ENCODE measurements around the gene MLXIPL. TPM values are rescaled to one million over a fixed set of nuclear protein-coding genes. Genes with fewer than 3 reads are reported as not detected.
A peak's percentile ranks its signal among the peaks of the same experiment; 100 is the strongest.
"Not testable (repeated sequence)": the region's sequence is repeated elsewhere in the genome, so short reads cannot be mapped to it uniquely, and the experiment has no call there.

The MLXIPL gene
- total RNA-seq, 2 experiments from 2014 or later: not detected

- no peak for DNase-seq
- Mint-ChIP-seq H3K27me3 (peaks cover 14% of the 10 kb centered on the region), H3K36me3 (no peaks in the 10 kb centered on the region), H3K4me3 (no peak overlapping the region), H3K27ac (no peak overlapping the region), H3K4me1 (no peaks in the 10 kb centered on the region), H3K9me3 (no peaks in the 10 kb centered on the region)
- no peak for ATAC-seq (ENCODE audit: low read depth)
- POLR2A ChIA-PET: interaction anchor here (0.7 kb wide), 1 partner anchor 19 kb away, joined by 3 read pairs; no protein-coding TSS in a partner anchor
Measured at GRCh38 chr7:73596191-73597065, 27.9 kb downstream of the MLXIPL start.

- Mint-ChIP-seq H3K27ac (no peak overlapping the region), H3K27me3 (peaks cover 14% of the 10 kb centered on the region), H3K4me3 (no peak overlapping the region), H3K4me1 (no peaks in the 10 kb centered on the region), H3K36me3 (no peaks in the 10 kb centered on the region), H3K9me3 (no peaks in the 10 kb centered on the region)
- no peak for ATAC-seq (ENCODE audit: low read depth)
- no peak for DNase-seq
- POLR2A ChIA-PET: interaction anchor here (0.7 kb wide), 1 partner anchor 20 kb away, joined by 3 read pairs; no protein-coding TSS in a partner anchor
Measured at GRCh38 chr7:73595358-73595757, 29.0 kb downstream of the MLXIPL start.

GRCh38 chr7:73593207-73594045 lies 30.9 kb downstream of the MLXIPL start:
- no peak for DNase-seq
- Mint-ChIP-seq H3K27ac (no peak overlapping the region), H3K4me1 (no peaks in the 10 kb centered on the region), H3K9me3 (no peaks in the 10 kb centered on the region), H3K36me3 (no peaks in the 10 kb centered on the region), H3K4me3 (no peak overlapping the region), H3K27me3 (peaks cover 9% of the 10 kb centered on the region)
- POLR2A ChIA-PET: no interaction called here
- ATAC-seq (ENCODE audit: low read depth): no peak

GRCh38 chr7:73586911-73587310 lies 37.4 kb downstream of the MLXIPL start:
- Mint-ChIP-seq H3K27ac (no peak overlapping the region), H3K27me3 (no peaks in the 10 kb centered on the region), H3K4me1 (peaks cover 8% of the 10 kb centered on the region), H3K36me3 (no peaks in the 10 kb centered on the region), H3K9me3 (no peaks in the 10 kb centered on the region), H3K4me3 (no peak overlapping the region)
- ATAC-seq (ENCODE audit: low read depth) (no peak), DNase-seq (no peak)
- POLR2A ChIA-PET: interaction anchor here (1.1 to 1.4 kb wide), 3 partner anchors 9 to 151 kb away, joined by 5 to 8 read pairs (median 6); partner anchors contain the start of genes ABHD11 and TBL2

GRCh38 chr7:73585196-73585595 lies 39.1 kb downstream of the MLXIPL start:
- Mint-ChIP-seq H3K9me3 (no peaks in the 10 kb centered on the region), H3K4me1 (peaks cover 10% of the 10 kb centered on the region), H3K36me3 (no peaks in the 10 kb centered on the region), H3K4me3 (no peak overlapping the region), H3K27ac (no peak overlapping the region), H3K27me3 (no peaks in the 10 kb centered on the region)
- no peak for DNase-seq
- POLR2A ChIA-PET: interaction anchor here (1.0 kb wide), 1 partner anchor 154 kb away, joined by 3 read pairs; the partner anchor contains the start of gene ABHD11
- no peak for ATAC-seq (ENCODE audit: low read depth)

GRCh38 chr7:73582664-73583202 lies 41.6 kb downstream of the MLXIPL start:
- no peak overlapping the region for H3K27ac Mint-ChIP-seq
- POLR2A ChIA-PET: no interaction called here
- DNase-seq (no peak), ATAC-seq (ENCODE audit: low read depth) (no peak)
- H3K4me1 Mint-ChIP-seq: peaks cover 13% of the 10 kb centered on the region
- no peak overlapping the region for H3K4me3 Mint-ChIP-seq
- no peaks in the 10 kb centered on the region for H3K9me3 Mint-ChIP-seq
- no peaks in the 10 kb centered on the region for H3K36me3 Mint-ChIP-seq
- H3K27me3 Mint-ChIP-seq: no peaks in the 10 kb centered on the region

GRCh38 chr7:73581006-73581405 lies 43.3 kb downstream of the MLXIPL start:
- POLR2A ChIA-PET; H3K27me3 Mint-ChIP-seq; H3K9me3 Mint-ChIP-seq; ATAC-seq (ENCODE audit: low read depth); H3K4me3 Mint-ChIP-seq; DNase-seq; H3K27ac Mint-ChIP-seq; H3K36me3 Mint-ChIP-seq: not testable (repeated sequence)
- H3K4me1 Mint-ChIP-seq: peaks cover 18% of the 10 kb centered on the region

- Mint-ChIP-seq H3K4me1 (peaks cover 21% of the 10 kb centered on the region), H3K4me3 (peak within 1 kb of the TSS; percentile 91), H3K27ac (peak within 1 kb of the TSS; percentile 97), H3K36me3 (peaks cover 9% of the 10 kb centered on the region), H3K27me3 (no peaks in the 10 kb centered on the region), H3K9me3 (no peaks in the 10 kb centered on the region)
- peak; percentile 95 for ATAC-seq (ENCODE audit: low read depth)
- peak; percentile 99 for DNase-seq
- POLR2A ChIA-PET: interaction anchor here (0.7 to 2.9 kb wide), 9 partner anchors 9 to 90 kb away, joined by 3 to 27 read pairs (median 11); partner anchors contain the start of genes BAZ1B and BCL7B
Measured at GRCh38 chr7:73578342-73579128, 45.8 kb downstream of the MLXIPL start, which contains the start of gene TBL2. Gene TBL2, minus strand, starts transcription at chr7:73578579. Its CDS starts 30 bp downstream, at chr7:73578549.

- peaks cover 12% of the 10 kb centered on the region for H3K36me3 Mint-ChIP-seq
- no peaks in the 10 kb centered on the region for H3K9me3 Mint-ChIP-seq
- ATAC-seq (ENCODE audit: low read depth) (peak; percentile 3), DNase-seq (no peak)
- H3K4me3 Mint-ChIP-seq: peak overlapping the region; percentile 91
- no peaks in the 10 kb centered on the region for H3K27me3 Mint-ChIP-seq
- POLR2A ChIA-PET: interaction anchor here (0.7 to 2.9 kb wide), 9 partner anchors 8 to 89 kb away, joined by 3 to 27 read pairs (median 11); partner anchors contain the start of genes BAZ1B and BCL7B
- H3K4me1 Mint-ChIP-seq: peaks cover 21% of the 10 kb centered on the region
- peak overlapping the region; percentile 85 for H3K27ac Mint-ChIP-seq
Measured at GRCh38 chr7:73577627-73578341, 46.5 kb downstream of the MLXIPL start.

- Mint-ChIP-seq H3K9me3 (no peaks in the 10 kb centered on the region), H3K4me1 (peaks cover 11% of the 10 kb centered on the region), H3K27ac (no peak overlapping the region), H3K27me3 (no peaks in the 10 kb centered on the region), H3K36me3 (peaks cover 21% of the 10 kb centered on the region), H3K4me3 (no peak overlapping the region)
- DNase-seq (no peak), ATAC-seq (ENCODE audit: low read depth) (no peak)
- POLR2A ChIA-PET: no interaction called here
Measured at GRCh38 chr7:73573791-73574190, 50.5 kb downstream of the MLXIPL start.

- H3K4me3 Mint-ChIP-seq: no peak overlapping the region
- no peak overlapping the region for H3K27ac Mint-ChIP-seq
- POLR2A ChIA-PET: no interaction called here
- no peaks in the 10 kb centered on the region for H3K9me3 Mint-ChIP-seq
- H3K4me1 Mint-ChIP-seq: peaks cover 11% of the 10 kb centered on the region
- ATAC-seq (ENCODE audit: low read depth) (no peak), DNase-seq (no peak)
- H3K36me3 Mint-ChIP-seq: peaks cover 21% of the 10 kb centered on the region
- H3K27me3 Mint-ChIP-seq: no peaks in the 10 kb centered on the region
Measured at GRCh38 chr7:73573276-73573675, 51.0 kb downstream of the MLXIPL start.

- POLR2A ChIA-PET: no interaction called here
- no peaks in the 10 kb centered on the region for H3K9me3 Mint-ChIP-seq
Measured at GRCh38 chr7:73572767-73573186, 51.5 kb downstream of the MLXIPL start.

More at GRCh38 chr7:73572767-73573186, 51.5 kb downstream of the MLXIPL start:
- H3K27me3 Mint-ChIP-seq: no peaks in the 10 kb centered on the region
- DNase-seq: no peak
- peaks cover 15% of the 10 kb centered on the region for H3K4me1 Mint-ChIP-seq
- H3K27ac Mint-ChIP-seq: no peak overlapping the region
- peaks cover 21% of the 10 kb centered on the region for H3K36me3 Mint-ChIP-seq
- ATAC-seq (ENCODE audit: low read depth): no peak
- H3K4me3 Mint-ChIP-seq: no peak overlapping the region

Measured in activated naive CD8-positive, alpha-beta T cell treated with anti-CD3 and anti-CD28 coated beads, Interleukin-2, amount 10 ng/mL, durations not matched to agents 7 days and 5 days (primary cell).